Measurements from ENCODE around the gene TPM4.
"Not testable (repeated sequence)": the region's sequence is repeated elsewhere in the genome, so short reads cannot be mapped to it uniquely, and the experiment has no call there.

The TPM4 gene

GRCh38 chr19:16074488-16075365 lies 1.6 kb upstream of the TPM4 start:
- DNase-seq = no peak

DNA sequence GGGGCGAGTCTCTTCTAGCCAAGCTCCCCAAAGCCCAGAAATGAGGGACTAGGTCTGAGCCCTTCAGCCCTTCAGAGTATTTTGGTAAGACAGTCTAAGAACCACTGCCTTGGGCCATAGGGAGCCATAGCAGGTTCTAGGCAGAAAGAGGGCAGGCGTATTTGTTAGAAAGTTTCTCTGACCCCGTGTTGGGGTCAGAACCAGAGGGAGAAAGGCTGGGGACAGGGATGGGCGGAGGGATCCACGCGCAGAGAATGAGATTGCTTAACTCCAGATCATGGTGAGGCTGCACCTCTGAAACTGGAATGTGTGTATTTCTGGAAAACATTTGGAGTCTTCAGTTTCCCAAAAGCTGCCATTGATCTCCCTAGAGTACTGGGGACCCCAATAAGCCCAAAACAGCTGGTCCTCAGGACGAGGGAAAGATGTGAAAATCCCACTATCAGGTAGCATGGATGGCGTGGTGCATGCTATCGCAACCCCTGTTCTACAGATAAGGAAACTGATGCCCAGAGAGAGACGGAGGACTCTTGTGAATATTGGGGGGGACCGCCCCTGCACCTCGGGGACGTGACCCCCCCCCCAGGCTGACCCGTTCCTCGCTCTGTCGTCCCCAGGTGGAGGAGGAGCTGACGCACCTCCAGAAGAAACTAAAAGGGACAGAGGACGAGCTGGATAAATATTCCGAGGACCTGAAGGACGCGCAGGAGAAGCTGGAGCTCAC lies 703 bp upstream of the TPM4 start:
- DNase-seq = no peak

- no peak for DNase-seq
Observed at GRCh38 chr19:16076958-16077611, 790 bp downstream of the TPM4 start.

- DNase-seq = no peak
Observed at GRCh38 chr19:16077984-16078758, 1.9 kb downstream of the TPM4 start.

GRCh38 chr19:16078759-16079707 lies 2.7 kb downstream of the TPM4 start:
- peak; percentile 38 for DNase-seq

DNA sequence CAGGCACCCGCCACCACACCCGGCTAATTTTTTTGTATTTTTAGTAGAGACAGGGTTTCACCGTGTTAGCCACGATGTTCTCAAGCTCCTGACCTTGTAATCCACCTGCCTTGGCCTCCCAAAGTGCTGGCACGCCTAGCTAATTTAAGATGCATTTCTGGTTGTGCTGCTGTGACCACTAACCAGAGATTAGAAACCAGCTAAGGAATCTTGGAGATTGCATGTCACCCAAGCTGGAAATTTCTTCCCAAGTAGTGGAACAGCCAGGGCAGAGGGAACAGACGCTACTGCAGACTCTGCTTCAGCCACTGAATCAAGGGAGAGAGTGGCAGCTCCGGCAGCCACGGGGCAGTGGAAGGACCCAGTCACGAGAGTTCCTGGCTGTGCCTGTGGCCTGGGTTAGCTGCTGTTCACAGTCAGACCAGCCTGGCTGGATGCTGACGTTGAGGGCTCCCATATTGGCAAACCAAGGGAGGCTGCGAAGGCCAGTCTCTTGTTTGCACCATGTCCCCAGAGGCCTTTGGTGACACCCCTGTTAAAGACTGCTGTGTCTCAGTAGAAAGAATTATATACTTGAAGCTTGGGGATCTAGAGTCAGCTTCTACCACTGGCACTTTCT lies 7.9 kb downstream of the TPM4 start:
- DNase-seq = no peak

DNA sequence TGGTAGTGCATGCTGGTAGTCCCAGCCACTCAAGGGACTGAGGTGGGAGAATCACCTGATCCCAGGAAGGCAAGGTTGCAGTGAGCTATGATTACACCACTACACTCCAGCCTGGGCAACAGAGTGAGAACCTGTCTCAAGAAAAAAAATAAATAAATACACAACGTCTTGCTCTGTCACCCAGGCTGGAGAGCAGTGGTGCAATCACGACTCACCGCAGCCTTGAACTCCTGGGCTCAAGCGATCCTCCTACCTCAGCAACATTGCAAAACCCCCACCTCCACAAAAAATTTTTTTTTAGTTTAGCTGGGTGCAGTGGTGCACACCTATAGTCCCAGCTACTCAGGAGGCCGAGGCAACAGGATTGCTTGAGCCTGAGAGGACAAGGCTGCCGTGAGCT lies 8.8 kb downstream of the TPM4 start:
- DNase-seq = no peak

DNA sequence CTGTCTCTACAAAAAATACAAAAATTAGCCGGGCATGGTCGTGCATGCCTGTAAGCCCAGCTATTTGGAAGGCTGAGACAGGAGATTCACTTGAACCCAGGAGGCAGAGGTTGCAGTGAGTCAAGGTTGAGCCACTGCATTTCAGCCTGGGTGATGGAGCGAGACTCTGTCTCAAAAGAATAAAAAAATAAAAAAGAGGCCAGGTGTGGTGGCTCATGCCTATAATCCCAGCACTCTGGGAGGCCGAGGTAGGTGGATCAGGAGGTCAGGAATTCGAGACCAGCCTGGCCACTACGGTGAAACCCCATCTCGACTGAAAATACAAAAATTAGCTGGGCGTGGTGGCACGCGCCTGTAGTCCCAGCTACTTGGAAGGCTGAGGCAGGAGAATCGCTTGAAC lies 11.1 kb downstream of the TPM4 start:
- DNase-seq = not testable (repeated sequence)

GRCh38 chr19:16087940-16088339 lies 11.6 kb downstream of the TPM4 start:
- DNase-seq = no peak

DNA sequence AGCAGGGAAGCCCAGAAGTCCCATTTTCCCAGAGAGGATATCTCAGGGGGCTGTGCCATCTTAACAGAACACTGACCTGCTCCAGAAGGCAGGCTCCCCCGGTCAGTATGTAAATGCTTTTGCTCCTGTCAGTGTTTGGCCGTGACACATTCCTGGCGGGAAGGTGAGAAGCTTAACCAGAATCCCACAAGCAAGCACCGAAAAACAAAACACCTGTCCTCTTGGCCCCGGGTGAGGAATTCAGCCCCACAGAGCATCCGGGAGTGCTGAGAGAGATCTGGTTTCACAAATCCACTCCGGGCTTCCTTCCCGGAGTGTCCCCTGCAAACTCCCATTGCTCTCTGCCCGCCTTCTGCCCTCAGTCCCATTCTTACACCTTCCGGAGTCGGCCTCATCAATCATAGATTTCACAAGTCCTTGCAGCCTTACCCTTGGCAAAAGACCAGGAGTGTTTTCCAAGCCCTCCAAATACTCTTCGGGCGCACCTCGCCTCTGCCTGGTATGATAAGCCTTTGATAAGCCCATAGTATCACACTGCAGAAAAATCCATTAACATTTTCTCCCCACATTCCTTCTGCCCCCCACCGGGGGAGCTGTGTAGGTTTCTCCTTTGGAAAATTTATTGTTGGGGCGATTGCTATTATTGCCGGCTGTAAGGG lies 12.2 kb downstream of the TPM4 start:
- DNase-seq = no peak

DNA sequence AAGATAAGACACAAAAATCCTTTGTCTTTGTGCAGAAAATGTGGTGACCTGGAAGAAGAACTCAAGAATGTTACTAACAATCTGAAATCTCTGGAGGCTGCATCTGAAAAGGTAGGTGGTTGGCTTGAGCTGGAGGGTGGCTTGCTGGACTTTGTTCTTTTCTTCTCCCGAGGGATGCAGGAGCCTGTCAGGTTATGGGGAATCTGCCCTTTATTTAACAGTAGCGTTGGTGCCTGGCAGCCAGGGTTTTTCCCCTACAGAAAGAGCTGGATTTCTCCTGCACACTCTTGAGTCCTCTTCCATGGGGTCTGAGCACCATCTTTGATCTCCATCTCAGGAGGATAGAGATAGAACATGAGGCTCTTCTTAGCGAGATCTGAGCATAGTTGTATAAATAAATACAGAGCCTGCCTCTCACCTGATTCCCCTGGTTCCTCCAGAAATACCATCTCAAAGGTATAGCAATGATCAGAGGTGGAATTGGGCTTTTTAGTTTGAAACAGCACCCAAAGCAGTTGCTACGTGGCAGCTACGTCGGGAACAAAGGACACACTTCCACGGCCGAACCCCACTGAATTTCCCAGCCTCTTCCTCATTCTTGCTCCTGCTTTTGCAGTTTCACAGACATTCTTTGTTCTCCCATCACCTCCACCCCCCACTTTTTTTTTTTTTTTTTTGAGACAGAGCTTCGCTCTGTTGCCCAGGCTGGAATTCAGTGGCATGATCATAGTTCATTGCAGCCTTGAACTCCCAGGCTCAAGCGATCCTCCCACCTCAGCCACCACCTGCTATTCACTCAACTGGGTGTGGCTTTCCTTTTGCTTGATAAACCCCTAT lies 12.9 kb downstream of the TPM4 start:
- no peak for DNase-seq

- DNase-seq = no peak
Observed at GRCh38 chr19:16091546-16092475, 15.5 kb downstream of the TPM4 start.

GRCh38 chr19:16094360-16095070 lies 18.2 kb downstream of the TPM4 start:
- no peak for DNase-seq

DNA sequence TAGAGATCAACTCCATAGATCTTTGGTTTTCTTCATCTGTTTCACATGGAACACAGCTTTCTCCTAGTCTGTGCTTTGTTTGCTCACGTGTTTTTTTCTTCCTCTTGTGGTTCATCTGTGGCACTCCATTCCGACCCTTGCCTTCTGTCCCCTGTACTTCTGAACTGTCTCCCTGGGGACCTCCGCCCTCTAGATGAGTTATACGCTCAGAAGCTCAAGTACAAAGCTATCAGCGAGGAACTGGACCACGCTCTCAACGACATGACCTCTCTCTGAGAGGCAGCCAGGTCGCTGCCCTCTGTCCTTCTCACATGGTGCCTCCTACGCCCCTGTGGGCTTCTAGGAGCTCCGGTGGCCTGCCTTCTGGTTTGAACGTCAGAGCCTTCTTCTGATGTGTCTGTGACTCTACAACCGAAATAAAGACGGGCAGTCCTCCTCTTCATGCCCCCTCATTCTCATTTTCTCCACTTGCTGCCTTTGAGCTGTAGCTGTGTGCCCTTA lies 18.8 kb downstream of the TPM4 start:
- DNase-seq = no peak

DNA sequence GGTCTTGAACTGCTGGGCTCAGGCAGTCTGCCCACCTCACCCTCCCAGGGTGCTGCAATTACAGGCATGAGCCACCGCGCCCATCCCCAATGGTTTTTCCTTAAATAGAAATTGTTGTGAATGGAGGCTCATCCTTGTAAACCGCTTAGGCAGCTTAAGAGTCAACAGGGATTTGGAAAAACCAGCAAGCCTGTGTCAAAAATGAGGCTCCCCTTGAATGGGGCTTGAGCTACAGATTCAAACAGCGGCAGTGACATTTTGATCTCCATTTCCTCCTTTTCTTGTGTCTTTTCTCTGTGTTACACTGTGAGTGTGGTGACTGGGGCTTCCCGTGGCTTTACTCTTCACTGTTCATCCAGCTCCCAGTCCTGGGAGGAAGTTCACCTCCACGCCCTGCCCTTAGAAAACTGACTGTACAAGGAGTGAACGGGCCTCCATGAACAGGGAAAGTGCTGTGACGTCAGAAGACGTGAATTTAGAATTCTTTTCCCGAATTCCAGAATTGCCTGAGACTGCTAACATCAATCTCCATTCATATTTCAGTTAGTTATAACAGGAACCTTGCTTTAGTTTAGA lies 20.1 kb downstream of the TPM4 start:
- no peak for DNase-seq

- DNase-seq = no peak
Observed at GRCh38 chr19:16098416-16098768, 22.1 kb downstream of the TPM4 start.

- no peak for DNase-seq
Observed at GRCh38 chr19:16098821-16099220, 22.5 kb downstream of the TPM4 start.

Data from DMS53 (cell line).